K562 (cell line): ENCODE measurements around the gene PRICKLE3. TPM values are rescaled to one million over a fixed set of nuclear protein-coding genes. Genes with fewer than 3 reads are reported as not detected.

ENCODE experiments used
- ATAC-seq: fragments of 200-7000 bp; cut with Tn5 transposase; 3 replicates; pipeline ENCODE4 v1.9.1; 2020; ENCODE audit warnings: moderate library complexity
- BruUV-seq: library from RNA; stranded (reverse); fragments of 400-500 nt; replicated peaks from 2 replicates; lab custom pipeline; 2021; lab: Mats Ljungman, UMichigan
- CTCF ChIA-PET: fragments of 300-600 bp; formaldehyde crosslinking; extraction: SDS; loops from one replicate; lab custom pipeline; 2021; ENCODE audit warnings: low intra/inter-chr PET ratio; lab: Yijun Ruan, JAX
- POLR2A ChIA-PET: fragments of 300-600, 350-650 bp; sonication (Branson Sonifier 250); formaldehyde crosslinking; extraction: SDS; loops from one replicate; lab custom pipeline; 2021; ENCODE audit warnings: antibody characterized with exemption, inconsistent platforms; lab: Yijun Ruan, JAX
- DNase-seq, 4 experiments: peaks; one replicate each; pipeline versions ENCODE4 v3.0.0 to v3.0.0-alpha.2; 2011 to 2018; ENCODE audit warnings: low spot score in 3 of 4, mixed read lengths in 3 of 4; ENCODE audit errors: extremely low read depth in 1 of 4
- FAIRE-seq: peaks from 2 replicates; lab custom pipeline; 2011; peaks lifted over from hg19 to GRCh38; lab: Jason Lieb, UNC
- H2AFZ ChIP-seq: 2 replicates; pipeline ENCODE4 v1.6.0; 2011; ENCODE audit warnings: low read depth, low read length, control low read depth, inconsistent platforms
- H3K27ac ChIP-seq: fragments of 200-600 bp; 3 replicates; pipeline ENCODE4 v1.8.0; 2011; ENCODE audit warnings: low read depth, mild to moderate bottlenecking, control low read depth, inconsistent platforms, low read length, moderate library complexity, mixed read lengths; ENCODE audit errors: extremely low read depth
- H3K27me3 ChIP-seq, 2 experiments: fragments of 300-600 bp in 1 of 2; 2 replicates in 1 of 2; 3 replicates in 1 of 2; pipeline versions ENCODE4 v1.6.0 to v1.8.0; 2011; ENCODE audit warnings: inconsistent platforms in 2 of 2, low read length in 2 of 2, mild to moderate bottlenecking in 1 of 2, mixed read lengths in 1 of 2, moderate library complexity in 1 of 2; ENCODE audit not compliant: control insufficient read depth in 2 of 2, insufficient read depth in 2 of 2
- H3K36me3 ChIP-seq: fragments of 300-600 bp; 3 replicates; pipeline ENCODE4 v1.8.0; 2011; ENCODE audit warnings: mild to moderate bottlenecking, low read length, inconsistent platforms; ENCODE audit not compliant: control insufficient read depth, insufficient read depth
- H3K4me1 ChIP-seq, 2 experiments: fragments of 200-600 bp in 1 of 2; replicated peaks in 1 of 2; 2 replicates in 1 of 2; 3 replicates in 1 of 2; pipeline versions ENCODE4 v1.5.1 to v1.8.0; 2011; ENCODE audit warnings: inconsistent platforms in 2 of 2, low read length in 2 of 2, mild to moderate bottlenecking in 1 of 2, mixed read lengths in 1 of 2, moderate library complexity in 1 of 2; ENCODE audit not compliant: control insufficient read depth in 2 of 2, insufficient read depth in 2 of 2
- H3K4me2 ChIP-seq: 2 replicates; pipeline ENCODE4 v1.6.1; 2011; ENCODE audit warnings: low read length, control low read depth, inconsistent platforms, mixed read lengths; ENCODE audit not compliant: insufficient read depth
- H3K4me3 ChIP-seq: fragments of 200-600 bp; sonication (generic), shearing (Covaris generic); 2 replicates; pipeline ENCODE4 v1.5.1; 2016; ENCODE audit warnings: control low read depth, inconsistent platforms
- H3K79me2 ChIP-seq: fragments of 200-600 bp; 3 replicates; pipeline ENCODE4 v1.8.0; 2011; ENCODE audit warnings: low read length, inconsistent platforms; ENCODE audit not compliant: control insufficient read depth, insufficient read depth
- H3K9ac ChIP-seq, 2 experiments: 2 replicates each; pipeline versions ENCODE4 v1.6.0 to v1.6.1; 2011; ENCODE audit warnings: low read depth in 2 of 2, low read length in 2 of 2, control low read depth in 1 of 2, inconsistent platforms in 1 of 2, mild to moderate bottlenecking in 1 of 2, mixed read lengths in 1 of 2; ENCODE audit not compliant: insufficient read depth in 1 of 2
- H3K9me1 ChIP-seq: one replicate; pipeline ENCODE4 v1.6.0; 2011; ENCODE audit warnings: inconsistent platforms, mild to moderate bottlenecking, low read length, moderate library complexity; ENCODE audit not compliant: control insufficient read depth, insufficient read depth
- H3K9me3 ChIP-seq: replicated peaks from 2 replicates; pipeline ENCODE4 v1.5.1; 2011; ENCODE audit warnings: low read depth, low read length, inconsistent platforms; ENCODE audit not compliant: control insufficient read depth, insufficient read depth
- H4K20me1 ChIP-seq: replicated peaks from 2 replicates; pipeline ENCODE4 v1.6.1; 2011; ENCODE audit warnings: low read length, inconsistent platforms, mixed read lengths; ENCODE audit not compliant: control insufficient read depth, insufficient read depth
- FOXJ3 ChIP-seq: sonication (generic); formaldehyde crosslinking; IDR thresholded peaks from 2 replicates; pipeline ENCODE4 v1.4.0; 2020; ENCODE audit warnings: mild to moderate bottlenecking, missing genetic modification reagents
- HMG20B ChIP-seq: fragments of 250-450 bp; sonication (Bioruptor Pico); IDR thresholded peaks from 2 replicates; pipeline ENCODE4 v1.5.0; 2021; ENCODE audit warnings: mild to moderate bottlenecking
- ID3 ChIP-seq, 2 experiments: fragments of 250-450 bp in 1 of 2; fragments of 450-650 bp in 1 of 2; sonication (Bioruptor Pico) in 1 of 2; IDR thresholded peaks; 2 replicates each; pipeline versions ENCODE4 v1.6.1 to v1.8.0; 2016 to 2021; ENCODE audit warnings: mild to moderate bottlenecking in 2 of 2, moderate library complexity in 2 of 2, missing compliant biosample characterization in 1 of 2, missing genetic modification characterization in 1 of 2
- L3MBTL2 ChIP-seq: fragments of 450-650 bp; IDR thresholded peaks from 2 replicates; pipeline ENCODE4 v1.6.1; 2016; ENCODE audit warnings: mild to moderate bottlenecking, moderate library complexity
- RBM14 ChIP-seq: fragments of 200-400 bp; formaldehyde crosslinking; IDR thresholded peaks from 2 replicates; pipeline ENCODE4 v1.6.1; 2018; ENCODE audit warnings: low read depth, mild to moderate bottlenecking, low read length, moderate library complexity, borderline replicate concordance; ENCODE audit not compliant: insufficient read depth
- ZC3H8 ChIP-seq: fragments of 450-650 bp; IDR thresholded peaks from 2 replicates; pipeline ENCODE4 v1.6.1; 2017
- ZFP1 ChIP-seq: fragments of 450-650 bp; formaldehyde crosslinking; IDR thresholded peaks from 2 replicates; pipeline ENCODE4 v1.4.0; 2020; ENCODE audit warnings: mild to moderate bottlenecking, mixed read lengths
- WGBS: fragments of 100-300 bp; shearing (Covaris generic); methylation state at CpG from one replicate; pipeline ENCODE4 v1.1.6; 2016; ENCODE audit warnings: low coverage, mixed read lengths; ENCODE audit not compliant: insufficient coverage; ENCODE audit errors: missing lambda C conversion rate; 5-methylcytosine and 5-hydroxymethylcytosine counted together
- in situ Hi-C: fragments of 300-500 bp; cut with MboI; formaldehyde crosslinking; loops from 4 replicates; pipeline ENCODE4 v1.15.0; 2018; ENCODE audit warnings: inconsistent platforms, mixed read lengths
- intact Hi-C: fragments of 100-400 bp; cut with micrococcal nuclease; formaldehyde crosslinking; loops from 2 replicates; pipeline ENCODE4 v1.14.2; 2022
- polyA plus RNA-seq, 8 experiments: library from polyadenylated mRNA; depleted of rRNA in 4 of 8; stranded (reverse) in 5 of 8; unstranded in 3 of 8; fragments of >200 nt; fragmentation: Nextera tagmentation in 2 of 8; fragmentation: Illumina TruSeq in 1 of 8; extraction: Ambion mirVana in 2 of 8; extraction: Trizol in 1 of 8; gene quantifications; 2 replicates each; pipeline versions ENCODE4 v1.2.1 to v1.2.3, GENCODE V29; 2011 to 2014; ENCODE audit warnings: inconsistent platforms in 1 of 8, missing spikeins in 1 of 8
- total RNA-seq, 7 experiments: library from RNA; depleted of rRNA in 6 of 7; stranded (reverse); fragments of >200 nt in 6 of 7; fragmentation: Illumina TruSeq in 2 of 7; extraction: Trizol in 2 of 7; gene quantifications; 2 replicates each; pipeline versions ENCODE4 v1.2.1 to v1.2.3, GENCODE V29; 2011 to 2021; ENCODE audit warnings: low replicate concordance in 1 of 7
- TF ChIP-seq, protein P1 (sequence below): sonication (generic); formaldehyde crosslinking; IDR thresholded peaks from 2 replicates; pipeline ENCODE4 v1.8.0; 2022; ENCODE audit warnings: missing genetic modification reagents, mild to moderate bottlenecking, borderline replicate concordance

PRICKLE3 gene
- total and polyA plus RNA-seq, 9 of the 15 experiments (the other 6 are each of a cell fraction or from before 2014, with no cell fraction given): 1.1 to 44.3 (median 14.0) TPM

DNA sequence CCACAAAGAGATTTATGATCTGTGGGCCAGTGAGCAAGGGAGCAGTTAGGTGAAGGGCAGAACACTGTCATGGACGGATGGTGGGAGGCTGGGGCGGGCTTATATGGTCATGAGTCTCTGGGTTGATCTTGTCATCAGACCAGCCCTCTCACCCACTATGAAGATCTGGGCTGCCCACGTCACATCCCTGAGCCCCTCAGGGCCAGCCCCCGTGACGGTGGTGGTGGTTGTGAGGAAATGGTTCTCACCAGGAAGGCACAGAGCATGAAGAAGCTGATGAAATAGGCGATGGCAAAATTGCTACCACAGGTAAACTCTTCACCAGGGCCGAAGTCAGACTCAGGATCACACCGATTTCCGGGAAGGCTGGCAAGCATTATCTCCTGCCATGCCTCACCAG is 24.9 kb upstream of the PRICKLE3 start:
- Histone ChIP-seq H3K79me2 (no peaks in the 10 kb centered on the region), H2AFZ (no peak overlapping the region), H4K20me1 (no peaks in the 10 kb centered on the region), H3K4me3 (no peak overlapping the region), H3K9me3 (no peaks in the 10 kb centered on the region), H3K36me3 (no peaks in the 10 kb centered on the region), H3K4me1 (peaks cover 0 to 7% of the 10 kb centered on the region in 2 experiments; a peak in 3 of 5 replicates), H3K27me3 (peaks cover 0 to 6% of the 10 kb centered on the region in 2 experiments; a peak in 1 of 5 replicates), H3K9me1 (no peaks in the 10 kb centered on the region)
- FAIRE-seq: no peak
- ChIA-PET CTCF (no interaction called here), POLR2A (no interaction called here)
- intact Hi-C loops: no loop called here
- WGBS: 11% methylated on average over 7 of the region's 9 CpGs
- no peak for TF ChIP-seq RBM14
- TF ChIP-seq ZC3H8: no peak
- TF ChIP-seq, protein P1, sequence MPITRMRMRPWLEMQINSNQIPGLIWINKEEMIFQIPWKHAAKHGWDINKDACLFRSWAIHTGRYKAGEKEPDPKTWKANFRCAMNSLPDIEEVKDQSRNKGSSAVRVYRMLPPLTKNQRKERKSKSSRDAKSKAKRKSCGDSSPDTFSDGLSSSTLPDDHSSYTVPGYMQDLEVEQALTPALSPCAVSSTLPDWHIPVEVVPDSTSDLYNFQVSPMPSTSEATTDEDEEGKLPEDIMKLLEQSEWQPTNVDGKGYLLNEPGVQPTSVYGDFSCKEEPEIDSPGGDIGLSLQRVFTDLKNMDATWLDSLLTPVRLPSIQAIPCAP (CRISPR knock-in tag): no peak
- TF ChIP-seq HMG20B (CRISPR knock-in tag): no peak
- TF ChIP-seq FOXJ3 (CRISPR knock-in tag): no peak
- no peak for TF ChIP-seq L3MBTL2
- TF ChIP-seq ZFP1 (CRISPR knock-in tag): no peak
- no peak for TF ChIP-seq ID3 (CRISPR knock-in tag; IDR thresholded peaks at IDR 0.05)
- no peak for TF ChIP-seq ID3 (tag; IDR thresholded peaks at IDR 0.05)
- TF ChIP-seq, all 486 proteins: peak for 0
- Histone ChIP-seq H3K27ac (no peak overlapping the region), H3K4me2 (no peak overlapping the region), H3K9ac (no peak overlapping the region)
- DNase-seq (no peak), ATAC-seq (no peak)
- in situ Hi-C loops: no loop called here
- no TSS peak for BruUV-seq
